Activated CD4-positive, alpha-beta T cell treated with anti-CD3 and anti-CD28 coated beads for 36 hours (primary cell): ENCODE measurements around the gene GRIN3A. TPM values are rescaled to one million over a fixed set of nuclear protein-coding genes. Genes with fewer than 3 reads are reported as not detected.

ENCODE experiments used
- ATAC-seq: fragments of 200-7000 bp; cut with Tn5 transposase; one replicate; pipeline ENCODE4 v1.10.0; 2021; ENCODE audit warnings: mild to moderate bottlenecking, moderate library complexity
- CTCF ChIA-PET: fragments of 350-600 bp; sonication (Branson Sonifier 250); formaldehyde crosslinking; loops from one replicate; lab custom pipeline; 2021; ENCODE audit warnings: antibody characterized with exemption; lab: Charles Lee
- POLR2A ChIA-PET: fragments of 350-600 bp; sonication (Branson Sonifier 250); formaldehyde crosslinking; loops from one replicate; lab custom pipeline; 2021; ENCODE audit warnings: antibody characterized with exemption, inconsistent platforms; lab: Charles Lee
- DNase-seq: peaks from one replicate; pipeline ENCODE4 v3.0.0-alpha.2; 2020
- H3K27ac Mint-ChIP-seq: one replicate; pipeline ENCODE4 v1.8.0; 2021; ENCODE audit warnings: mixed read lengths
- H3K27me3 Mint-ChIP-seq: one replicate; pipeline ENCODE4 v1.8.0; 2021; ENCODE audit warnings: mixed read lengths
- H3K36me3 Mint-ChIP-seq: one replicate; pipeline ENCODE4 v1.8.0; 2021; ENCODE audit warnings: low read depth, mixed read lengths
- H3K4me1 Mint-ChIP-seq: one replicate; pipeline ENCODE4 v1.8.0; 2021; ENCODE audit warnings: mixed read lengths
- H3K4me3 Mint-ChIP-seq: one replicate; pipeline ENCODE4 v1.8.0; 2021; ENCODE audit warnings: mild to moderate bottlenecking, moderate library complexity, mixed read lengths
- H3K9me3 Mint-ChIP-seq: one replicate; pipeline ENCODE4 v1.8.0; 2021; ENCODE audit warnings: low read depth, mixed read lengths
- intact Hi-C, 2 experiments: fragments of 100-400 bp; cut with DNase I in 1 of 2; cut with micrococcal nuclease in 1 of 2; formaldehyde crosslinking; loops; one replicate each; pipeline versions ENCODE4 v1.14.2 to v1.15.1; 2022 to 2024; cut with DNase I, micrococcal nuclease
- total RNA-seq, 2 experiments: library from RNA; stranded (reverse); gene quantifications; one replicate each; pipeline ENCODE4 v1.2.3, GENCODE V29; 2021

Gene GRIN3A
- total RNA-seq, 2 experiments from 2014 or later: not detected

DNA sequence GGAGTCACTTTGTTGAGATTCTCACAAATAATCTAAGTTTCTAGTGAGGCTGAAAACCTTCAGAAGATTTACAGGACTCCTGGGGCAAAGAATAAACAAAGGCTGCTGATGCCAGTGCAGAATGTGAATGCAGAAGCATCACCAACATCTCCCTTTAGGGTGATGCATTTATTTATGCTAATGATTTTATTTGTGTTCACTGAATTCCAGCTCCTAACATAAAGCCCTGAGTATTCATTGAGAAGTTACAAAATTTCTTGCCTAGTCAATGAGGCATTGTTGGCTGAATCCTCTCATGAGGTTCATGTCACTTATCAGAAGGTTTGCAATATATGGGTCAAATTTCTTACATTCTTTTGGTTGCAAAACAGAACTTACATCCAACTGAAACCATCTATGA is 70.0 kb downstream of the GRIN3A start:
- DNase-seq: no peak
- Mint-ChIP-seq H3K4me3 (no peak overlapping the region), H3K36me3 (no peaks in the 10 kb centered on the region), H3K27me3 (peaks cover 3% of the 10 kb centered on the region), H3K27ac (no peak overlapping the region), H3K9me3 (no peaks in the 10 kb centered on the region), H3K4me1 (no peaks in the 10 kb centered on the region)
- POLR2A ChIA-PET: no interaction called here
- intact Hi-C loops: no loop called here
- CTCF ChIA-PET: interaction anchor here (1.3 kb wide), 1 partner anchor 44 kb away, joined by 3 read pairs; no protein-coding TSS in a partner anchor
- ATAC-seq: no peak

DNA sequence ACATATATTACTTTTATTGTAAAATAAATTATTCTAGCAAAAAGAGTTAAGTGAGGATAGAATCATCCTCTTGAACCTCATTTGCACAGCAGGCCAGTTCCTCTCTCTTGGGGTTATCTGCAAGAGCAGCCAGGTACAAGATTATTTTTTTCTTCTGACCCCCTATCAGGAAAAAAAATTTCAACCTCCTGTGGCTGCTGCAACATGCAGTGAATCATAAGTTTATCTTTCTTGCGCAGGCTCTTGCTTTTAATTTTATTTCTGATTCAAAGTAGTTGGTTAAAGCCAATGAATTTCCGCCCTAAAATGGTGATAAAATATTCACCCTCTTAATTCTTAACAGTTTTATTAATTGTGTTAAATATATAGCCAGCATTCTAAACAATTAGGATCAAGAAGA is 74.0 kb downstream of the GRIN3A start:
- Mint-ChIP-seq H3K36me3 (no peaks in the 10 kb centered on the region), H3K9me3 (no peaks in the 10 kb centered on the region), H3K27ac (no peak overlapping the region), H3K4me3 (no peak overlapping the region), H3K27me3 (peaks cover 7% of the 10 kb centered on the region), H3K4me1 (no peaks in the 10 kb centered on the region)
- ChIA-PET POLR2A (no interaction called here), CTCF (no interaction called here)
- no peak for DNase-seq
- no peak for ATAC-seq
- intact Hi-C loops: no loop called here

DNA sequence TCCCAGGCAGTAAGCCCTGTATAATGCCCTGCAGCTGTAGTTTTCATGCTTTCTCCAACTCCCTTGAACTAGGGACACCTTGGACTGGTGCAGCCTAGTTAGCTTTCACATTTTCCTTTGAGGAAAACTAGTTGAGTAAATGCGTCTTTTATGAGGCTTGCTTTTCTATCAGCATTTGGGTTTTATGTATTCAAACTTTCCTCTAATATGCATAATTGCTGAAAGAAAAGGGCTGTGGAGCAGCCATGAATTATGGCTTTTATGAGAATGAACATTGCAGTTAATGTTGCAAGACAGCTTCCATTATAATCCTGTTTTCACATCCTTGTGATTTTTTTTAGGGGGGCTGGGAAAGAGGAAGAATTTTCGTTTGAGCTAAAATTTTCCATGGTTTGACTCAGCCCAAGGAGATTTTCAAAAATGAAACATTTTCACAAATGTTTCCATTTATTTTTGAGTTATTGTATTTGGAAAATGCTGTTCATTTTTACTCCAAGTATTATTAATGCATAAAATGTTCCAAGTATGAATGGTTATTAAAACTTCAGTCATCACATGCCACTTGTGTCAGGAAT is 85.8 kb downstream of the GRIN3A start:
- no peak overlapping the region for H3K4me3 Mint-ChIP-seq
- DNase-seq (no peak), ATAC-seq (no peak)
- H3K36me3 Mint-ChIP-seq: no peaks in the 10 kb centered on the region
- intact Hi-C loops: no loop called here
- H3K4me1 Mint-ChIP-seq: no peaks in the 10 kb centered on the region
- CTCF ChIA-PET: no interaction called here
- H3K27me3 Mint-ChIP-seq: peaks cover 25% of the 10 kb centered on the region
- no peak overlapping the region for H3K27ac Mint-ChIP-seq
- POLR2A ChIA-PET: no interaction called here
- no peaks in the 10 kb centered on the region for H3K9me3 Mint-ChIP-seq

DNA sequence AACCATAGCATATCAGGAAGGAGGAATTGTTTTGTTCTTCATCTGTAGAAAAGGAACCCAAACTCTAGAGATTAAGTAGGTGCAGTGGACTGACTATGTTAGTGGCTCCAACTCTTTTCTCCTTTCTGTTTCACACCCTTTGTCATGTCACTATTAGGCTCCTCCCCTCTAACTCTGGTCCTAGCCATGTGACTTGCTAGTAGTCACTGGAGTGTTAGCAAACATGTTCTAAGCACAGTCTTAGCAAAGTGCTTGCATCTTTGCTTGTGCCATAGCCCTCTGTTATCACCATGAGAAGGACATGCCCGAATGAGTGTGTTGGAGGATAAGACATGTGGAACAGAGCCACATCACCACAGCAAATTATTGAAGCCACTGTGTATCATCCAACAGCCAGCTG is 88.3 kb downstream of the GRIN3A start:
- H3K4me1 Mint-ChIP-seq: no peaks in the 10 kb centered on the region
- no peak overlapping the region for H3K27ac Mint-ChIP-seq
- ChIA-PET POLR2A (no interaction called here), CTCF (interaction anchor here (0.7 kb wide), 1 partner anchor 256 kb away, joined by 3 read pairs; no protein-coding TSS in a partner anchor)
- DNase-seq (no peak), ATAC-seq (peak; percentile 58)
- H3K27me3 Mint-ChIP-seq: peaks cover 19% of the 10 kb centered on the region
- intact Hi-C loops: no loop called here
- H3K9me3 Mint-ChIP-seq: peaks cover 3% of the 10 kb centered on the region
- no peak overlapping the region for H3K4me3 Mint-ChIP-seq
- no peaks in the 10 kb centered on the region for H3K36me3 Mint-ChIP-seq

DNA sequence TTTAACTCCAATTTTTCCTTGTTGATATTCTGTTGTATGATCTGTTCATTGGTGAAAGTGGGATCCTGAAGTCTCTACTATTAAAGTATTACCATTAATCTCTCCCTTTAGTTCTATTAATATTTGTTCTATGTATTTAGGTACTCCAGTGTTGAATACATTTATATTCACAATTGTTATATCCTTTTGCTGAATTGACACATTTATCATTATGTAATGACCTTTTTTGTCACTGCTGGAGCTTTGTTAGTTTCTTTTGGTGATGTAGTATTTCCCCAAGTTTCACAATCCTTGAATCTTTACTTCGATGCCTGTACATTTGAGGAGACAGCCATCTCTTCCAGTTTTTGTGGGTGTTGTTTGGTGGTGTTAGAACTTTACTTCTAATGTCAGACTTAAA is 90.0 kb downstream of the GRIN3A start:
- no peaks in the 10 kb centered on the region for H3K36me3 Mint-ChIP-seq
- DNase-seq (no peak), ATAC-seq (no peak)
- no peak overlapping the region for H3K4me3 Mint-ChIP-seq
- no peak overlapping the region for H3K27ac Mint-ChIP-seq
- H3K4me1 Mint-ChIP-seq: peaks cover 1% of the 10 kb centered on the region
- peaks cover 4% of the 10 kb centered on the region for H3K9me3 Mint-ChIP-seq
- intact Hi-C loops: no loop called here
- peaks cover 17% of the 10 kb centered on the region for H3K27me3 Mint-ChIP-seq
- ChIA-PET CTCF (no interaction called here), POLR2A (no interaction called here)

DNA sequence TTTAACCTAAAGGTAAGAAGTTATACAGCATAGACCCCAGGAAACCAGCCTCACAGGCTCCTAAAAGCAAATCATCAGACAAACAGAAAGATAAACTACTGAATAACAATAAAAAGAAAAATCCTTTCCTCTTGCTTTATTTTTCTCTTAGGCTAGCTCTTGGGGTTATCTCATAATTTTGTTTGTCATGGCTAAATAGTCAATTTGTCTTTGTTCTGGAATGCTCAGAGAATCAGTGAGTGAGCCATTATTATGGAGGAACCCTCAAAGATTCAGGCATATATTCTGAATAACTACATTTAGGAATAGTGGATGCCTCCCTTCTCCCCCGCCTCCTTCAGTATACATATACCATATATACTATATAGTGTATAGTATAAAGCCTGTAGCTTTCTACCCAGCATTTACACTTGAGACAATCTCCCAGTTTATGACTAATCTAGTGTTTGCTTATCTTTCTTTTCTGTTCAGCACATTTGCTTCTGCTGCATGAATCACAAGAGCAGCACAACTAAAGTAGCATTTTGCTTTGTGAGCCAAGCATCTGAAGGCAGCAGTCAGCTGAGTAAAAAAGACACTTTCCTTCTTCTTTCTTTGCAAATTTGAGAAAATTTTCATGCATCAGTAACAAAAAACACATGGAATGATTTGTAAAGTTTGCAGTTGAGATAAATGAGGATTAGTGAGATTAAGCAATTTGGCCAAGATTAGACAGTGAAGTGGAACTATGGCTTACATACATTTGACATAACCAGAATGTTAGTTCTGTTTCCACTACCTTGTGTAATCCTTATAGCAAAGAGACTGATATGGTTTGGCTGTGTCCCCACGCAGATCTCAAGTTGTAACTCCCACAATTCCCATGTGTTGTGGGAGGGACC is 98.4 kb downstream of the GRIN3A start:
- H3K9me3 Mint-ChIP-seq: peaks cover 6% of the 10 kb centered on the region
- no peak overlapping the region for H3K27ac Mint-ChIP-seq
- ATAC-seq: no peak
- ChIA-PET CTCF (no interaction called here), POLR2A (no interaction called here)
- intact Hi-C loops: no loop called here
- DNase-seq: no peak
- H3K4me1 Mint-ChIP-seq: peaks cover 3% of the 10 kb centered on the region
- H3K4me3 Mint-ChIP-seq: no peak overlapping the region
- no peaks in the 10 kb centered on the region for H3K36me3 Mint-ChIP-seq
- H3K27me3 Mint-ChIP-seq: peaks cover 3% of the 10 kb centered on the region

DNA sequence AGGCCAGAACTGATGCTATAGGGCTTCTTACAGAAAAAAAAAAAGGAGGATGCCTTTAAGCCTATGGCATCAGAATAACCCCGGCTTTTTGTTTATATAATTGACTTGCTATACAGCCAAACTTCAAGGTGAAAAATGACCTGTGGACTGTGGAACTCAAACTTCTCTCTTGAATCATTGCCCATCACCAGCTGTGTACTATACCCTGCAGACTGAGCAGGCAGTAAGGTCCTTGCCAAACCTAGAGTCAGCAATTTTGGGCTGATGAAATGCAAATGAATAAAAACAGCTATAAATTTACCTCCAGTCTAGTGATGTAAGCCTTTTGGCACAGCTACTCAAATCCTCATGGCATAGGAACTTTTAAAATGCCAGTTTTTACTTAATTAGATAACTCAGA is 99.1 kb downstream of the GRIN3A start:
- H3K27me3 Mint-ChIP-seq: peaks cover 5% of the 10 kb centered on the region
- CTCF ChIA-PET: no interaction called here
- ATAC-seq (no peak), DNase-seq (no peak)
- POLR2A ChIA-PET: no interaction called here
- intact Hi-C loops: no loop called here
- H3K27ac Mint-ChIP-seq: no peak overlapping the region
- H3K9me3 Mint-ChIP-seq: peaks cover 5% of the 10 kb centered on the region
- peaks cover 3% of the 10 kb centered on the region for H3K4me1 Mint-ChIP-seq
- H3K4me3 Mint-ChIP-seq: no peak overlapping the region
- H3K36me3 Mint-ChIP-seq: no peaks in the 10 kb centered on the region

DNA sequence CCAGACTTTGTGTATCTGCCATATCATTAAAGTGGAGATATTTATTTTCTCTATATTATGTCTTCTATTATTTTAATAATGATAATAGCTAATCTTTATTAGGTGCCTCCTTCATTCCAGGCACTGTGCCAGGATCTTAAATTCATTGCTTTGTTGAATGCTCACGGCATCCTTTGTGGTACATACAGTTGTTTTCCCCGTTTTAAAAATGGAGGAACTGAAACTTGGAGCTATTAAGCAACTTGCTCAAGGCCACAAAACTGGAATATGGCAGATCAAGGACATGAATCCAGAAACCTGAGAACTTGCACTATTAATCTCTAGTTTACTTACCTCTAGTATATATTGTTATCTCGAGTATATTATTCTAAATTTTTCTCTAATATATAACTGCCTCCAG is 102.2 kb downstream of the GRIN3A start:
- no peaks in the 10 kb centered on the region for H3K9me3 Mint-ChIP-seq
- CTCF ChIA-PET: interaction anchor here (1.1 kb wide), 1 partner anchor 49 kb away, joined by 3 read pairs; no protein-coding TSS in a partner anchor

DNA sequence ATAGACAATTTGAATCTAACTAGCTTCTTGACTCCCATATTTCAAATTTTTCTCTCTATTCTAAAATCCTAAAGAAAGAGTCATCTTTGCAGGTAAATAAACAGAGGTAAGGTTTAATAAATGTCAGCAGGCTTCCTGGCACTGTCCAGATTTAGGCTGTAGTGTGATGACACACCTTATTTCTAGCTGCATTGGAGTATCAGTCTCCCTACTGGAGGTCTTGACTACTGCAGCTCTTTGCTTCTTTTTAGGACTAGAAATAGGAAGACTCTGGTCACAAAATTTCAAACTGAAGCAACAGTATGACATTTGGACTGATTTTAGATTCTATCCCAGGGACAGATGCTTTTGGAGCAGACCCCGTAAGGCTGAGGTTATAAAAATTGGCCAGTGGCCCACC is 103.0 kb downstream of the GRIN3A start:
- H3K4me3 Mint-ChIP-seq: no peak overlapping the region
- ATAC-seq: no peak
- no peak for DNase-seq
- H3K27ac Mint-ChIP-seq: no peak overlapping the region
- no peaks in the 10 kb centered on the region for H3K4me1 Mint-ChIP-seq
- ChIA-PET POLR2A (interaction anchor here (0.6 kb wide), 1 partner anchor 292 kb away, joined by 3 read pairs; no protein-coding TSS in a partner anchor), CTCF (interaction anchor here (0.9 to 1.1 kb wide), 2 partner anchors 8 to 49 kb away, joined by 3 to 4 read pairs; no protein-coding TSS in a partner anchor)
- peaks cover 3% of the 10 kb centered on the region for H3K27me3 Mint-ChIP-seq
- intact Hi-C loops: no loop called here
- no peaks in the 10 kb centered on the region for H3K9me3 Mint-ChIP-seq
- H3K36me3 Mint-ChIP-seq: no peaks in the 10 kb centered on the region

More for the DNA sequence above, 102.2 kb downstream of the GRIN3A start:
- Mint-ChIP-seq H3K27ac (no peak overlapping the region), H3K4me3 (no peak overlapping the region), H3K27me3 (peaks cover 3% of the 10 kb centered on the region), H3K36me3 (no peaks in the 10 kb centered on the region), H3K4me1 (no peaks in the 10 kb centered on the region)
- intact Hi-C loops: no loop called here
- POLR2A ChIA-PET: interaction anchor here (0.6 kb wide), 1 partner anchor 292 kb away, joined by 3 read pairs; no protein-coding TSS in a partner anchor
- DNase-seq: no peak
- ATAC-seq: no peak

DNA sequence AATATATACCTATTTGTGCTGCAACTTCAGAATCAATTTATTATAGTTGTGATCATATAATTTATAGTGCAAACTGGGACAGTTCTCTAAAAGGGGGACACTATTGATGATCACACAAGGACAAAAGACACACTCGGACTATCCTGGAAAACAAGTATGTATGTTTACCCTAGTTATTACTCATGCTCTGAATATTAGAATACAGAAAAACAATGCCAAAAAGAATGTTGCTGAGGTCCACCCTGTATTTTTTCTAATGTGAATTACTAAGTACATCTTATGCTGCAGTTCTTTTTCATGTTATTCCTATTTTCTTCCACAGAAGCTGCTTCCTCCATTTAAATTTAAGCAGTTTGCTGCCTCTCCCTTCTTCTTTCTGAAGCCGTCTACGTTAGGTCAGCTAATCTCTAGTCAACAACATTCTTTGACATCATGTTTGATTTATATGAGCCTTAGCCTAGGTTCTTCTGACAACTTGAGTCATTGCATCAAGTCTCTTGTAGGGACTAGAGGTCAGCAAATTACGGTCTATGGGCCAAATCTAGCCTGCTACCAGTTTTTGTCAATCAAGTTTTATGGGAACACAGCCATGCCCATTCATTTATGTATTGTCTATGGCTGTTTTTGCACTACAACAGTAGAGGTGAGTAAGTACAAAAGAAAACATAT is 103.6 kb downstream of the GRIN3A start:
- no peak for DNase-seq
- Mint-ChIP-seq H3K36me3 (no peaks in the 10 kb centered on the region), H3K27me3 (peaks cover 3% of the 10 kb centered on the region), H3K4me1 (no peaks in the 10 kb centered on the region), H3K9me3 (no peaks in the 10 kb centered on the region), H3K27ac (no peak overlapping the region), H3K4me3 (no peak overlapping the region)
- ATAC-seq: no peak
- CTCF ChIA-PET: interaction anchor here (0.9 to 1.1 kb wide), 2 partner anchors 8 to 48 kb away, joined by 3 to 4 read pairs; no protein-coding TSS in a partner anchor
- POLR2A ChIA-PET: no interaction called here
- intact Hi-C loops: no loop called here

DNA sequence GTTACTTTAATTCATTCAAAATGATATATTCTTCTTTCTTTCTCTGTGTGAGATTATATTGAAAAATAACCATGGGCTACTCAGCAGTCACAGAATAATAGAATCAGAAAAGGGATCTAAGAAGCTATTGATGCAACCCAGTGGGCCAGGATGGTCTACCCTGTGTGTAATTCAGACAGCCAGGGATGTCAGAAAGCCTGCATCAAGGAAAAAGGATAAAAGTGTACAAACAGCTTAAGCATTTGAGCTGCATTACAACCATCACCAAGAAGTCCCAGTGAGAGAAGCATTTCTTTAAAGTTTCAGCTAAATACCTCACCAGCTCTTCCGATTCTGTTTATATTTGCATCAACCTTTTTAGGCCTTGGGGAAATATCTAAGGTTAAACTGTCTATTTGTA is 105.8 kb downstream of the GRIN3A start:
- intact Hi-C loops: no loop called here
- no peaks in the 10 kb centered on the region for H3K4me1 Mint-ChIP-seq
- CTCF ChIA-PET: no interaction called here
- POLR2A ChIA-PET: no interaction called here
- DNase-seq: no peak
- H3K27ac Mint-ChIP-seq: no peak overlapping the region
- no peak overlapping the region for H3K4me3 Mint-ChIP-seq
- H3K36me3 Mint-ChIP-seq: no peaks in the 10 kb centered on the region
- peaks cover 3% of the 10 kb centered on the region for H3K27me3 Mint-ChIP-seq
- no peak for ATAC-seq
- H3K9me3 Mint-ChIP-seq: no peaks in the 10 kb centered on the region
